ENCODE results near the gene NME3.

NME3 gene

GRCh38 chr16:1788095-1788707 is 16.9 kb upstream of the NME3 start:
- Histone ChIP-seq H3K9me3 (ENCODE audit: control insufficient read depth, low read length) (no peaks in the 10 kb centered on the region), H3K4me3 (ENCODE audit: insufficient read depth, low read depth, low read length) (no peak overlapping the region), H3K36me3 (ENCODE audit: control insufficient read depth, insufficient read depth, low read length) (peaks cover 3% of the 10 kb centered on the region), H3K27me3 (ENCODE audit: control insufficient read depth, insufficient read depth, low read length, poor library complexity, severe bottlenecking) (no peaks in the 10 kb centered on the region), H3K27ac (ENCODE audit: insufficient read depth, low read depth, low read length, poor library complexity, severe bottlenecking) (no peak overlapping the region), H3K4me1 (ENCODE audit: control insufficient read depth, insufficient read depth, low read length) (no peaks in the 10 kb centered on the region)
- WGBS, 2 experiments, result 93 to 95% methylated on average over 38 of the region's 38 CpGs

DNA sequence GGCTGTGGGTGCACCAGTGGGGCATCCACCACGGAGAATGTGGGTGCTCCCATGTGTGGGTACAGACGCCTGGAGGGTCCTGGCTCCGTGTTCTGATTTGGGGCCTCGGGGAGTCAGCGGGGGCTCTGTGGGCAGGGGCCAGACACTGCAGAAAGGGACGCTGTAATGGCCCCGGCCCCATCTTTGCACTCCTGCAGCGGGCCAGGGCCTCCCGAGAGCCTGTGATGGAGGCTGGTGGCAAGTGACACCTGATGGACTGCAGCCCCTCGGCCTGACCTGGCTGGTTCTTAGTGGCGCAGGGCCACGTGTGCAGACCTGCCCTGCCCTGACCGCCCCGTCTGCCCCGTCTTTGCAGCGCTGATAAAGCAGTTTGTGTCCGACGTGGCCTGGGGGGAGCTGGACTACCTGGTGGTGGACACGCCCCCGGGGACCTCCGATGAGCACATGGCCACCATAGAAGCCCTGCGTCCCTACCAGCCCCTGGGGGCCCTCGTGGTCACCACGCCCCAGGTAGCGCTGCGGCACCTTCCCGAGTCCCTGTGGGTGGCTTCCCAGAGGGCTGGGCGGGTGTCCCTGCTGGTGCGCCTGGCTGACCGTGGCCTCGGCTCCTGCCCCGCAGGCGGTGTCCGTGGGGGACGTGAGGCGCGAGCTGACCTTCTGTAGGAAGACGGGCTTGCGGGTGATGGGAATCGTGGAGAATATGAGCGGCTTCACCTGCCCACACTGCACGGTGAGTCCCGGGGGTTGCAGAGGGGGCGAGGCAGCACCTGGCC is 16.2 kb upstream of the NME3 start:
- Histone ChIP-seq H3K27me3 (ENCODE audit: control insufficient read depth, insufficient read depth, low read length, poor library complexity, severe bottlenecking) (no peaks in the 10 kb centered on the region), H3K4me3 (ENCODE audit: insufficient read depth, low read depth, low read length) (no peak overlapping the region), H3K4me1 (ENCODE audit: control insufficient read depth, insufficient read depth, low read length) (no peaks in the 10 kb centered on the region), H3K27ac (ENCODE audit: insufficient read depth, low read depth, low read length, poor library complexity, severe bottlenecking) (no peak overlapping the region), H3K36me3 (ENCODE audit: control insufficient read depth, insufficient read depth, low read length) (peaks cover 3% of the 10 kb centered on the region), H3K9me3 (ENCODE audit: control insufficient read depth, low read length) (no peaks in the 10 kb centered on the region)
- 96% methylated on average over 44 of the region's 44 CpGs for WGBS, 2 experiments

- Histone ChIP-seq H3K27me3 (ENCODE audit: control insufficient read depth, insufficient read depth, low read length, poor library complexity, severe bottlenecking) (no peaks in the 10 kb centered on the region), H3K4me3 (ENCODE audit: insufficient read depth, low read depth, low read length) (no peak overlapping the region), H3K9me3 (ENCODE audit: control insufficient read depth, low read length) (no peaks in the 10 kb centered on the region), H3K36me3 (ENCODE audit: control insufficient read depth, insufficient read depth, low read length) (peaks cover 3% of the 10 kb centered on the region), H3K4me1 (ENCODE audit: control insufficient read depth, insufficient read depth, low read length) (no peaks in the 10 kb centered on the region), H3K27ac (ENCODE audit: insufficient read depth, low read depth, low read length, poor library complexity, severe bottlenecking) (no peak overlapping the region)
- WGBS, 2 experiments, result 95 to 96% methylated on average over 6 of the region's 6 CpGs
These were observed 15.6 kb upstream of the NME3 start for GRCh38 chr16:1787056-1787321.

DNA sequence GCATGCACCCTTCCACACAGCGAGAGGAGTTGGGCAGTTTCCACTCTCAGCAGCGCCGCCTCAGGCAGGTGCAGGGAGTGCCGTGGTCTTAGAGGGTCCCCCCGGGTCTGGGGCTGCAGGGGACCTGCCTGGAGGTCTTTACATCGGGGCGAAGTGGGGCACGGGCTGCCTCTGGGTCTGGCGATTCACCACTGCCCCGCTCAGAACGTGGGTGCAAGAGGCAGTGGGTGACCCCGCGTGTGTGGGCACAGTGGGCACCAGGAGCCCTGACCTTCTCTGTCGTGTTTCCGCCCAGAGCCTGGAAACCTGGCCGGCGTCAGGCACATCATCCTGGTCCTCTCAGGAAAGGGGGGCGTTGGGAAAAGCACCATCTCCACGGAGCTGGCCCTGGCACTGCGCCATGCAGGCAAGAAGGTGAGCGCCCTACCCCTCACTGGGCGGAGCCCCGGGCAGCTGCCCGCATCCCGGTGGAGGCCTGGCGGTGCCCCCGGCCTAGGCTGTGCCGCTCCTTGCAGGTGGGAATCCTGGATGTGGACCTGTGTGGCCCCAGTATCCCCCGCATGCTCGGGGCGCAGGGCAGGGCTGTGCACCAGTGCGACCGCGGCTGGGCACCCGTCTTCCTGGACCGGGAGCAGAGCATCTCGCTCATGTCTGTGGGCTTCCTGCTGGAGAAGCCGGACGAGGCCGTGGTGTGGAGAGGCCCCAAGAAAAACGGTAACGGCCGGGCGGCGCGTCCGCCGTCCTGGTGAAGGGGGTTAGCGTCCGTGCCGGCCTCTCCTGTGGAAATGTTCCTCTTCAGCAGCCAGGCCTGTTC is 15.1 kb upstream of the NME3 start:
- peaks cover 3% of the 10 kb centered on the region for H3K36me3 ChIP-seq (ENCODE audit: control insufficient read depth, insufficient read depth, low read length)
- no peak overlapping the region for H3K27ac ChIP-seq (ENCODE audit: insufficient read depth, low read depth, low read length, poor library complexity, severe bottlenecking)
- 94 to 96% methylated on average over 51 of the region's 51 CpGs for WGBS, 2 experiments
- no peaks in the 10 kb centered on the region for H3K27me3 ChIP-seq (ENCODE audit: control insufficient read depth, insufficient read depth, low read length, poor library complexity, severe bottlenecking)
- peaks cover 1% of the 10 kb centered on the region for H3K4me1 ChIP-seq (ENCODE audit: control insufficient read depth, insufficient read depth, low read length)
- no peak overlapping the region for H3K4me3 ChIP-seq (ENCODE audit: insufficient read depth, low read depth, low read length)
- no peaks in the 10 kb centered on the region for H3K9me3 ChIP-seq (ENCODE audit: control insufficient read depth, low read length)

DNA sequence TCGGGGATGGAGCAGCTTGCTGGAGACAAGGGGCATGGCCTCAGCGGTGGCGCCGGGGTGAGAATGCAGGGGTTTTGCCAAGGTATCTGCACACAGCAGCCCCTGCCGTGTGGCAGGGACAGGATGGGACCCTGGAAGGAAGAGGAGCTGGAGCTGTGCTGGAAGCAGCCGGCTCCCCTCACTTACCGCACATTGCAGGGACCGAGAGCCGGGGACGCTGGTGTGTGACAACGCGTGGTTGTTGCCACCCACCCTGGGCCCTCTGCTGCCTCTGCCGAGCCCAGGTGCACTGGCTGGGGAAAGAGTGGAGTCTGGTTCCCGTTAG is 14.5 kb upstream of the NME3 start:
- WGBS, 2 experiments, result 95 to 97% methylated on average over 14 of the region's 14 CpGs
- H3K36me3 ChIP-seq (ENCODE audit: control insufficient read depth, insufficient read depth, low read length), result peaks cover 3% of the 10 kb centered on the region

GRCh38 chr16:1784977-1785845 is 13.9 kb upstream of the NME3 start:
- WGBS, 2 experiments, result 95% methylated on average over 26 of the region's 26 CpGs
- peaks cover 3% of the 10 kb centered on the region for H3K36me3 ChIP-seq (ENCODE audit: control insufficient read depth, insufficient read depth, low read length)
- H3K4me3 ChIP-seq (ENCODE audit: insufficient read depth, low read depth, low read length), result no peak overlapping the region
- peaks cover 9% of the 10 kb centered on the region for H3K4me1 ChIP-seq (ENCODE audit: control insufficient read depth, insufficient read depth, low read length)
- H3K27ac ChIP-seq (ENCODE audit: insufficient read depth, low read depth, low read length, poor library complexity, severe bottlenecking), result no peak overlapping the region
- no peaks in the 10 kb centered on the region for H3K27me3 ChIP-seq (ENCODE audit: control insufficient read depth, insufficient read depth, low read length, poor library complexity, severe bottlenecking)
- no peaks in the 10 kb centered on the region for H3K9me3 ChIP-seq (ENCODE audit: control insufficient read depth, low read length)

More for the DNA sequence above, 14.5 kb upstream of the NME3 start:
- H3K27ac ChIP-seq (ENCODE audit: insufficient read depth, low read depth, low read length, poor library complexity, severe bottlenecking), result no peak overlapping the region
- no peaks in the 10 kb centered on the region for H3K9me3 ChIP-seq (ENCODE audit: control insufficient read depth, low read length)
- peaks cover 8% of the 10 kb centered on the region for H3K4me1 ChIP-seq (ENCODE audit: control insufficient read depth, insufficient read depth, low read length)
- no peaks in the 10 kb centered on the region for H3K27me3 ChIP-seq (ENCODE audit: control insufficient read depth, insufficient read depth, low read length, poor library complexity, severe bottlenecking)
- no peak overlapping the region for H3K4me3 ChIP-seq (ENCODE audit: insufficient read depth, low read depth, low read length)

GRCh38 chr16:1782408-1783264 is 11.3 kb upstream of the NME3 start, which contains the start of the genes NUBP2 and SPSB3:
Gene NUBP2, plus strand, starts transcription at chr16:1782960. Its CDS starts 61 bp downstream, at chr16:1783021.
Gene SPSB3, minus strand, starts transcription at chr16:1782571. Its CDS starts 1,088 bp downstream, at chr16:1781483.
- 0% methylated on average over 102 of the region's 102 CpGs for WGBS, 2 experiments
- H3K36me3 ChIP-seq (ENCODE audit: control insufficient read depth, insufficient read depth, low read length), result peaks cover 7% of the 10 kb centered on the region
- H3K27me3 ChIP-seq (ENCODE audit: control insufficient read depth, insufficient read depth, low read length, poor library complexity, severe bottlenecking), result no peaks in the 10 kb centered on the region
- H3K9me3 ChIP-seq (ENCODE audit: control insufficient read depth, low read length), result no peaks in the 10 kb centered on the region
- peaks cover 9% of the 10 kb centered on the region for H3K4me1 ChIP-seq (ENCODE audit: control insufficient read depth, insufficient read depth, low read length)
- peak within 1 kb of the TSS; percentile 97 for H3K4me3 ChIP-seq (ENCODE audit: insufficient read depth, low read depth, low read length)
- peak within 1 kb of the TSS; percentile 50 for H3K27ac ChIP-seq (ENCODE audit: insufficient read depth, low read depth, low read length, poor library complexity, severe bottlenecking)

DNA sequence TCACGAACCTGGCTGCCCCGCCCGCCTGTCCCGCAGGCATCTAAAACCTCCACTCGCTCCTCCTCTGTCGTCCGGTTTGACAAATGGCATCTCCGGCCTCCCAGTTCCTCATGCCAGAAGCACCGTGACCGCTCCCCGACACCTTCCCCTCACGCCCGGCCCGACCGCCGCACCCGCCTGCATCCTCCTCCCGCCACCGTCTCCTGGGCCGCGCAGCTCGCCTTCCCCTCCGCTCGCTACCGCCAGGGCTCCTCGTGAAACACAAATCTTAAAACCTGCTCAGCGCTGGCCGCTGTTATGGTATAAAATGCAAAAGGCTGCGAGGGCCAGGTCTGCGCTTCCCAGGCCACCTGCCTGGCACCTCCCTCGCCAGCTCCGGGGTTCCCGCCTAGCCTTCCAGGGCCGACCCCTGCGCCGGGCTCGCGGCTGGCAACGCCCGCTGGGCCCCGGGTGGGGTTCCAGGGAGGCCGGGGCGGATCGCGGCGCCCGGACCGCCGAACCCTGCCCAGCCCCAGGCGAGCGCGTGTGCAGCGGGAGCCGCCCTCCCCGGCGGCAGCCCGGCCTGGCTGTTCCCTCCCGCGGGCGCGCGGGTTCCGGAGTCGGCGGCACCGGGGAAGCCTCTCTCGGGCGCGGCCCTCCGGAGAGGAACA is 10.5 kb upstream of the NME3 start:
- H3K27me3 ChIP-seq (ENCODE audit: control insufficient read depth, insufficient read depth, low read length, poor library complexity, severe bottlenecking), result no peaks in the 10 kb centered on the region
- H3K9me3 ChIP-seq (ENCODE audit: control insufficient read depth, low read length), result no peaks in the 10 kb centered on the region
- H3K36me3 ChIP-seq (ENCODE audit: control insufficient read depth, insufficient read depth, low read length), result peaks cover 9% of the 10 kb centered on the region
- H3K4me1 ChIP-seq (ENCODE audit: control insufficient read depth, insufficient read depth, low read length), result peaks cover 9% of the 10 kb centered on the region
- 2% methylated on average over 70 of the region's 70 CpGs for WGBS, 2 experiments
- peak overlapping the region; percentile 97 for H3K4me3 ChIP-seq (ENCODE audit: insufficient read depth, low read depth, low read length)
- H3K27ac ChIP-seq (ENCODE audit: insufficient read depth, low read depth, low read length, poor library complexity, severe bottlenecking), result peak overlapping the region; percentile 50

DNA sequence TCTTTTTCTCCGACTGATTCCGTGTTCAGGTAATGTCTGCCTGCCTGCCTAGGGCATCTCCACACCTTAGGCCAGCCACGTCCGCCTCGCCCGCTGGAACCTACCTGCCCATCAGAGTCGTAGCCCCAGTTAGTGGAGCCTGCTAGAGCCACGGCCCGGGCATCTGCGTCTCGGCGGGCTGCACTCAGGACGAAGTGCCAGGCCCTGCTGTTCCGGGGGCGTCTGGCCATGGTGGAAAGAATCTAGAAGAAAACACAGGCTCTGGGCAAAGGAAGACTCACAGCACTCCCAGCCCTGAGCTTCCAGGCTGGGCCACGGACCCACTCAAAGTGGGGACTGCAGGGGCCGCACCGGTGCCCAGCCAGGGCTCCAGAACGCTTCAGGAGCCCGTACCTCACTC is 9.9 kb upstream of the NME3 start:
- WGBS, 2 experiments, result 86 to 89% methylated on average over 20 of the region's 20 CpGs
- Histone ChIP-seq H3K27me3 (ENCODE audit: control insufficient read depth, insufficient read depth, low read length, poor library complexity, severe bottlenecking) (no peaks in the 10 kb centered on the region), H3K4me3 (ENCODE audit: insufficient read depth, low read depth, low read length) (peak overlapping the region; percentile 97), H3K4me1 (ENCODE audit: control insufficient read depth, insufficient read depth, low read length) (peaks cover 9% of the 10 kb centered on the region), H3K36me3 (ENCODE audit: control insufficient read depth, insufficient read depth, low read length) (peaks cover 14% of the 10 kb centered on the region), H3K9me3 (ENCODE audit: control insufficient read depth, low read length) (no peaks in the 10 kb centered on the region), H3K27ac (ENCODE audit: insufficient read depth, low read depth, low read length, poor library complexity, severe bottlenecking) (no peak overlapping the region)

Measured in ectodermal cell (in vitro differentiated cells).